Liver (tissue), 9 donors: ENCODE data around the gene CD276. TPM values are rescaled to one million over a fixed set of nuclear protein-coding genes. Genes with fewer than 3 reads are reported as not detected.
"Not testable (repeated sequence)": the region's sequence is repeated elsewhere in the genome, so short reads cannot be mapped to it uniquely, and the experiment has no call there.

Experiments used
- DNase-seq: peaks from one replicate; pipeline ENCODE4 v3.0.0-alpha.2; 2017; ENCODE audit warnings: low spot score
- H3K27ac ChIP-seq, 2 donors: one replicate each; pipeline ENCODE4 v1.7.0; 2013; ENCODE audit warnings: inconsistent platforms in 2 of 2, low read length in 2 of 2, control low read depth in 1 of 2, low read depth in 1 of 2, mild to moderate bottlenecking in 1 of 2
- H3K27me3 ChIP-seq, 4 donors: one replicate each; pipeline versions ENCODE4 v1.6.1 to v1.7.0; 2013; ENCODE audit warnings: low read length in 3 of 4, inconsistent platforms in 1 of 4, mild to moderate bottlenecking in 1 of 4, moderate library complexity in 1 of 4; ENCODE audit not compliant: control insufficient read depth in 4 of 4, insufficient read depth in 4 of 4
- H3K36me3 ChIP-seq, 4 donors: one replicate each; pipeline versions ENCODE4 v1.6.1 to v1.7.0; 2013; ENCODE audit warnings: low read length in 3 of 4, mild to moderate bottlenecking in 3 of 4, low read depth in 1 of 4, moderate library complexity in 1 of 4; ENCODE audit not compliant: control insufficient read depth in 4 of 4, insufficient read depth in 3 of 4
- H3K4me1 ChIP-seq, 4 donors: one replicate each; pipeline versions ENCODE4 v1.6.1 to v1.7.0; 2013; ENCODE audit warnings: low read length in 3 of 4, mild to moderate bottlenecking in 3 of 4, moderate library complexity in 1 of 4; ENCODE audit not compliant: control insufficient read depth in 4 of 4, insufficient read depth in 4 of 4
- H3K4me3 ChIP-seq, 3 donors: one replicate each; pipeline versions ENCODE4 v1.6.1 to v1.7.0; 2013; ENCODE audit warnings: low read length in 3 of 3, control low read depth in 1 of 3, low read depth in 1 of 3, mild to moderate bottlenecking in 1 of 3
- H3K9ac ChIP-seq, 2 donors: one replicate each; pipeline ENCODE4 v1.7.0; 2013; ENCODE audit warnings: low read length in 2 of 2, mild to moderate bottlenecking in 2 of 2, moderate library complexity in 2 of 2, control low read depth in 1 of 2, low read depth in 1 of 2
- H3K9me3 ChIP-seq, 4 donors: one replicate each; pipeline versions ENCODE4 v1.6.1 to v1.7.0; 2013; ENCODE audit warnings: low read length in 3 of 4; ENCODE audit not compliant: control insufficient read depth in 4 of 4
- ATF3 ChIP-seq: IDR thresholded peaks from 2 replicates; pipeline ENCODE4 v1.6.1; 2016; ENCODE audit warnings: antibody characterized with exemption
- CTCF ChIP-seq: fragments of 150-350 bp; IDR thresholded peaks from 2 replicates; pipeline ENCODE4 v1.5.1; 2017; ENCODE audit warnings: improper control_type of control experiment, low read depth, low read length; ENCODE audit not compliant: missing input control
- EGR1 ChIP-seq, 2 donors: IDR thresholded peaks; 2 replicates each; pipeline ENCODE4 v1.6.1; 2016 to 2018; ENCODE audit warnings: antibody characterized with exemption in 2 of 2, low read depth in 2 of 2
- FOXA1 ChIP-seq: IDR thresholded peaks from 2 replicates; pipeline ENCODE4 v1.6.1; 2016; ENCODE audit warnings: antibody characterized with exemption
- FOXA2 ChIP-seq: IDR thresholded peaks from 2 replicates; pipeline ENCODE4 v1.6.1; 2016; ENCODE audit warnings: antibody characterized with exemption
- GABPA ChIP-seq, 2 donors: IDR thresholded peaks in 1 of 2; conservative IDR thresholded peaks in 1 of 2; 2 replicates each; pipeline ENCODE4 v1.6.1; 2016; ENCODE audit warnings: antibody characterized with exemption in 2 of 2, mild to moderate bottlenecking in 1 of 2, moderate library complexity in 1 of 2
- HNF4A ChIP-seq, 2 donors: conservative IDR thresholded peaks; 2 replicates each; pipeline ENCODE4 v1.6.1; 2016; ENCODE audit warnings: antibody characterized with exemption in 2 of 2, mild to moderate bottlenecking in 2 of 2
- HNF4G ChIP-seq: IDR thresholded peaks from 2 replicates; pipeline ENCODE4 v1.6.1; 2016; ENCODE audit warnings: antibody characterized with exemption
- JUND ChIP-seq, 2 donors: IDR thresholded peaks; 2 replicates each; pipeline ENCODE4 v1.6.1; 2016; ENCODE audit warnings: antibody characterized with exemption in 2 of 2
- NR2F2 ChIP-seq: IDR thresholded peaks from 2 replicates; pipeline ENCODE4 v1.6.1; 2016; ENCODE audit warnings: antibody characterized with exemption
- REST ChIP-seq: IDR thresholded peaks from 2 replicates; pipeline ENCODE4 v1.6.1; 2016; ENCODE audit warnings: antibody characterized with exemption, mild to moderate bottlenecking
- SP1 ChIP-seq: IDR thresholded peaks from 2 replicates; pipeline ENCODE4 v1.6.1; 2018; ENCODE audit warnings: antibody characterized with exemption, mild to moderate bottlenecking
- TAF1 ChIP-seq: conservative IDR thresholded peaks from 2 replicates; pipeline ENCODE4 v1.6.1; 2016; ENCODE audit warnings: antibody characterized with exemption, mild to moderate bottlenecking
- YY1 ChIP-seq: IDR thresholded peaks from 2 replicates; pipeline ENCODE4 v1.6.1; 2016; ENCODE audit warnings: antibody characterized with exemption, mild to moderate bottlenecking
- ZBTB33 ChIP-seq: IDR thresholded peaks from 2 replicates; pipeline ENCODE4 v1.6.1; 2016; ENCODE audit warnings: antibody characterized with exemption
- WGBS: extraction: QIAGEN DNeasy Blood & Tissue Kit; methylation state at CpG from one replicate; pipeline ENCODE4 v1.1.7; 2013; 5-methylcytosine and 5-hydroxymethylcytosine counted together
- polyA plus RNA-seq, 2 donors: library from polyadenylated mRNA; stranded (reverse) in 1 of 2; unstranded in 1 of 2; fragments of 200-250 nt in 1 of 2; fragments of >200 nt in 1 of 2; fragmentation: Nextera tagmentation in 1 of 2; extraction: Ambion mirVana in 1 of 2; gene quantifications; one replicate each; pipeline versions ENCODE4 v1.2.1 to v1.2.3, GENCODE V29; 2013 to 2015
- total RNA-seq, 2 donors: library from RNA; depleted of rRNA; stranded (reverse); fragments of >200 nt; gene quantifications; one replicate each; pipeline ENCODE4 v1.2.3, GENCODE V29; 2014
- donor health status: healthy.
- donor health status: healthy.
- donor health status: healthy.
- donor health status: healthy.
- donor health status: healthy.

CD276 gene
- total and polyA plus RNA-seq, 4 donors = 12.9 to 37.9 (median 25.1) TPM

- peaks cover 0 to 8% (median 6%) of the 10 kb centered on the region in 4 donors for H3K4me1 ChIP-seq
- H3K36me3 ChIP-seq = no peaks in the 10 kb centered on the region
- WGBS = 53% methylated on average over 2 of the region's 2 CpGs
- TF ChIP-seq EGR1 (IDR thresholded peaks at IDR 0.05; ENCODE audit: low read depth in 2 of 2) = no peak
- TF ChIP-seq ATF3 = no peak
- H3K9me3 ChIP-seq = no peaks in the 10 kb centered on the region
- H3K4me3 ChIP-seq = no peak overlapping the region
- no peaks in the 10 kb centered on the region for H3K27me3 ChIP-seq
- H3K27ac ChIP-seq = no peak overlapping the region
- H3K9ac ChIP-seq = no peak overlapping the region
- no peak for DNase-seq
Observed at GRCh38 chr15:73637527-73637926, 46.7 kb upstream of the CD276 start.

GRCh38 chr15:73639464-73639863, 44.7 kb upstream of the CD276 start:
- H3K9ac ChIP-seq, H3K27ac ChIP-seq, DNase-seq, H3K36me3 ChIP-seq, H3K9me3 ChIP-seq, H3K27me3 ChIP-seq, H3K4me1 ChIP-seq, H3K4me3 ChIP-seq: not testable (repeated sequence)
- WGBS = 66% methylated on average over 5 of the region's 5 CpGs

GRCh38 chr15:73647259-73648013, 36.7 kb upstream of the CD276 start:
- Histone ChIP-seq H3K36me3 (no peaks in the 10 kb centered on the region), H3K9ac (no peak overlapping the region), H3K4me3 (no peak overlapping the region), H3K27me3 (peaks cover 0 to 2% (median 0%) of the 10 kb centered on the region in 4 donors), H3K4me1 (no peaks in the 10 kb centered on the region), H3K27ac (no peak overlapping the region), H3K9me3 (no peaks in the 10 kb centered on the region)
- no peak for DNase-seq
- TF ChIP-seq REST (no peak), HNF4A (conservative IDR thresholded peaks at IDR 0.05) (no peak), NR2F2 (no peak), FOXA1 (no peak), GABPA (IDR thresholded peaks at IDR 0.05 in 1 of 2, conservative IDR thresholded peaks at IDR 0.05 in 1 of 2) (no peak), TAF1 (no peak), YY1 (no peak), ATF3 (no peak), CTCF (no peak), JUND (IDR thresholded peaks at IDR 0.05) (no peak), SP1 (no peak), FOXA2 (no peak), ZBTB33 (no peak), HNF4G (no peak)
- 81% methylated on average over 6 of the region's 6 CpGs for WGBS
